Fibroblast of lung (primary cell): Measurements from ENCODE around the gene GDF10.

Experiments
- CTCF ChIP-seq, 2 donors: IDR thresholded peaks in 1 of 2; conservative IDR thresholded peaks in 1 of 2; 1 replicate in 1 of 2; 2 replicates in 1 of 2; pipeline ENCODE4 v1.5.1; 2011 to 2012; ENCODE audit warnings: low read length in 2 of 2, control low read depth in 1 of 2, inconsistent platforms in 1 of 2, low read depth in 1 of 2, mild to moderate bottlenecking in 1 of 2
- EZH2 ChIP-seq: IDR thresholded peaks from 2 replicates; pipeline ENCODE4 v1.5.1; 2012; ENCODE audit warnings: low read length, control low read depth, mild to moderate bottlenecking; ENCODE audit errors: missing control alignments

GRCh38 chr10:47262606-47263533, 37.1 kb upstream of the GDF10 start:
- TF ChIP-seq CTCF (conservative IDR thresholded peaks at IDR 0.05 in 1 of 2, IDR thresholded peaks at IDR 0.05 in 1 of 2; ENCODE audit: low read depth in 1 of 2, low read length in 2 of 2) (no peak), EZH2 (no peak)
